Aorta (tissue), 5 donors: ENCODE data around the gene RAD51D. TPM values are rescaled to one million over a fixed set of nuclear protein-coding genes. Genes with fewer than 3 reads are reported as not detected.

Source experiments
- ATAC-seq: fragments of 200-7000 bp; cut with Tn5 transposase; one replicate; pipeline ENCODE4 v1.9.1; 2022; ENCODE audit warnings: moderate library complexity; ENCODE audit not compliant: low FRiP score
- DNase-seq, 2 donors: peaks; one replicate each; pipeline ENCODE4 v3.0.0-alpha.2; 2020
- H3K27ac ChIP-seq, 2 donors: one replicate each; pipeline ENCODE4 v1.5.1; 2013; ENCODE audit warnings: low read length in 2 of 2, mild to moderate bottlenecking in 2 of 2, moderate library complexity in 2 of 2, control low read depth in 1 of 2, inconsistent platforms in 1 of 2, low read depth in 1 of 2
- H3K27me3 ChIP-seq, 2 donors: one replicate each; pipeline ENCODE4 v1.6.1; 2013; ENCODE audit warnings: control low read depth in 1 of 2, low read length in 1 of 2, mild to moderate bottlenecking in 1 of 2, moderate library complexity in 1 of 2; ENCODE audit not compliant: insufficient read depth in 2 of 2, control insufficient read depth in 1 of 2
- H3K36me3 ChIP-seq, 2 donors: one replicate each; pipeline ENCODE4 v1.6.1; 2013; ENCODE audit warnings: control low read depth in 1 of 2, low read length in 1 of 2, mild to moderate bottlenecking in 1 of 2; ENCODE audit not compliant: insufficient read depth in 2 of 2, control insufficient read depth in 1 of 2
- H3K4me1 ChIP-seq, 2 donors: one replicate each; pipeline ENCODE4 v1.6.1; 2013; ENCODE audit warnings: low read length in 2 of 2, control low read depth in 1 of 2, mild to moderate bottlenecking in 1 of 2, moderate library complexity in 1 of 2; ENCODE audit not compliant: insufficient read depth in 2 of 2, control insufficient read depth in 1 of 2
- H3K4me3 ChIP-seq, 2 donors: one replicate each; pipeline ENCODE4 v1.5.1; 2013; ENCODE audit warnings: low read length in 2 of 2, control low read depth in 1 of 2, mild to moderate bottlenecking in 1 of 2
- H3K9me3 ChIP-seq: one replicate; pipeline ENCODE4 v1.6.1; 2013; ENCODE audit warnings: mild to moderate bottlenecking, low read length; ENCODE audit not compliant: control insufficient read depth
- WGBS, 2 donors: extraction: QIAGEN DNeasy Blood & Tissue Kit; methylation state at CpG; one replicate each; pipeline ENCODE4 v1.1.7; 2013; 5-methylcytosine and 5-hydroxymethylcytosine counted together
- intact Hi-C, 2 donors: fragments of 100-400 bp; cut with DNase I; formaldehyde crosslinking; loops; one replicate each; pipeline versions ENCODE4 v1.14.2 to v1.15.0; 2022
- polyA plus RNA-seq, 2 donors: library from polyadenylated mRNA; stranded (reverse); fragments of 200-250 nt; gene quantifications; one replicate each; pipeline ENCODE4 v1.2.3, GENCODE V29; 2013
- total RNA-seq, 2 donors: library from RNA; stranded (reverse); fragmentation: NEBNext Ultra II Directional; extraction: Animal tissue kit (Norgen Biotek cat#: 25700); gene quantifications; one replicate each; pipeline ENCODE4 v1.2.1, GENCODE V29; 2021
- donor health status: healthy with polysubstance abuse.
- donor health status: Bipolar disorder and iron deficiency.
- donor health status: DM: no; HTN: no; CAD: no.
- donor health status: DM: no; HTN: no; CAD: no.
- donor health status: DM: yes; HTN: yes; CAD: no.

RAD51D gene
- total and polyA plus RNA-seq, 4 donors: 3.6 to 17.3 (median 12.5) TPM

- no peak within 1 kb of the TSS for H3K4me3 ChIP-seq
- no peak for DNase-seq
These were observed 27.8 kb upstream of the RAD51D start, which contains the start of gene UNC45B for GRCh38 chr17:35147375-35147905. Gene UNC45B (plus strand): TSS chr17:35147817. CDS start chr17:35148264, 447 bp downstream.

DNA sequence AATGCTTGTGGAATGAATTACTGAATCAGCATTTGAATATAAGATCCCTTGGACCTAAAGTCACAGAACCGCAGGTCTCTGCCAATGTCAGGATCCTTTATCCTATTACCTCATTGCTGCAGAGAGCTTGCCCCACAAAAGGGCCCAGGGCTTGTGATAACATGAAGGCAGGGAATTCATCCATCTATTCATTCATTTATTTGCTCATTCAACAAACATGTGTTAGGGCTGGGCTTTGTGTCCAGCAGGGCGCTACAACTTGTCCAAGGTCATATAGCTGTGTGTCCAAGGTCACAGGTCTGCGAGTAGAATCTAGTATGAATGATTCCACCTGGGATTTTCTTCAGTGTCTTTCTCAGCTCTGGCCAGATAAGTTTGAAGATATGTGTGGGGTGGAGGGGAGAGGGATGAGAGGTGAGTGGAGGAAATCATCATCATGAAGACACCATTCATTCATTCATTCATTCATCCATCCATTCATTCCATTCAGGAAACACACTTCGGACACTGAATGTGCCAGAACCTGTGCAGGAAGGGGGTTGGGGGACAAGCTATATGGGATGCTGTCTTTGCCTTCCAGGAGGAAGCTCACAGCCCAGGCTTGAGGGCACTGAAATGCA is 26.7 kb upstream of the RAD51D start:
- WGBS, 2 donors: 74 to 75% methylated on average over 4 of the region's 4 CpGs
- ATAC-seq (no peak), DNase-seq (no peak)
- Histone ChIP-seq H3K4me3 (no peak overlapping the region), H3K36me3 (no peaks in the 10 kb centered on the region), H3K27ac (no peak overlapping the region), H3K9me3 (no peaks in the 10 kb centered on the region), H3K27me3 (no peaks in the 10 kb centered on the region), H3K4me1 (no peaks in the 10 kb centered on the region)
- intact Hi-C loops: no loop called here

More at GRCh38 chr17:35147375-35147905, 27.8 kb upstream of the RAD51D start, which contains the start of gene UNC45B:
- Histone ChIP-seq H3K36me3 (no peaks in the 10 kb centered on the region), H3K4me1 (no peaks in the 10 kb centered on the region), H3K27me3 (no peaks in the 10 kb centered on the region), H3K9me3 (no peaks in the 10 kb centered on the region), H3K27ac (no peak within 1 kb of the TSS)
- no peak for ATAC-seq
- intact Hi-C loops: no loop called here
- 45 to 47% methylated on average over 4 of the region's 4 CpGs for WGBS, 2 donors

DNA sequence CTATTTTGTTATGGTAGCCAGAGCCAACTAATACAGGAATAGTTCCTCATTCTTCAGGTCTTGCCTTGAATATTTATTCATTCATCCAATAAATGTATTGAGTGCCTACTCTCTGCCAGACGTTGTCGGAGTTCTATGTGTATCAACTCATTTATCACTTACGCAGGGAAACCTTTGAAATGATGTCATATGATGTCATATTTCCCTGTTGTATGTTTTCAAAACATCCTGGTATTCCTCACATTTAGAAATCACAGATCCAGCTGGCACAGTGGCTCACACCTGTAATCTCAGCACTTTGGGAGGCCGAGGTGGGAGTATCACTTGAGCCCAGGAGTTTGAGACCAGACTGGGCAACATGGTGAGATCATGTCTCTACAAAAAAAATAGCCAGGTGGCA is 25.2 kb upstream of the RAD51D start:
- no peaks in the 10 kb centered on the region for H3K4me1 ChIP-seq
- H3K9me3 ChIP-seq: no peaks in the 10 kb centered on the region
- no peak overlapping the region for H3K27ac ChIP-seq
- ATAC-seq (no peak), DNase-seq (no peak)
- no peaks in the 10 kb centered on the region for H3K36me3 ChIP-seq
- 53 to 62% methylated on average over 4 of the region's 4 CpGs for WGBS, 2 donors
- H3K4me3 ChIP-seq: no peak overlapping the region
- no peaks in the 10 kb centered on the region for H3K27me3 ChIP-seq
- intact Hi-C loops: no loop called here

DNA sequence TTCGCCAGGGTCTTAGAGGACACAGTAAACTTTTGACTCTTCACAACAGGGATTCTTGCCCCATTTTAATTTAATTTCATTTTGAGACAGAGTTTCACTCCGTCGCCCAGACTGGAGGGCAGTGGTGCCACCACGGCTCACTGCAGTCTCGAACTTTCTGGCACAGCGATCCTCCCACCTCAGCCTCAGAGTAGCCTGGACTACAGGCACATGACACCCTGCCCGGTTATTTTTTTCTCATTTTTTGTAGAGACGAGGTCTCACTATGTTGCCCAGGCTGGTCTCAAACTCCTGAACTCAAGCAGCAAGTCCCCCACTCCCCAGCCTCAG is 22.8 kb upstream of the RAD51D start:
- 52 to 58% methylated on average over 8 of the region's 8 CpGs for WGBS, 2 donors
- Histone ChIP-seq H3K4me1 (no peaks in the 10 kb centered on the region), H3K4me3 (no peak overlapping the region), H3K9me3 (no peaks in the 10 kb centered on the region), H3K27ac (no peak overlapping the region), H3K27me3 (no peaks in the 10 kb centered on the region), H3K36me3 (no peaks in the 10 kb centered on the region)
- intact Hi-C loops: no loop called here
- ATAC-seq (no peak), DNase-seq (no peak)

GRCh38 chr17:35141681-35142466 is 22.2 kb upstream of the RAD51D start, which contains the start of gene NLE1:
Gene NLE1 (minus strand): TSS chr17:35142303. CDS start chr17:35142275, 28 bp downstream.
- H3K27ac ChIP-seq: no peak within 1 kb of the TSS
- 1% methylated on average over 57 to 65 of the region's 65 CpGs for WGBS, 2 donors

DNA sequence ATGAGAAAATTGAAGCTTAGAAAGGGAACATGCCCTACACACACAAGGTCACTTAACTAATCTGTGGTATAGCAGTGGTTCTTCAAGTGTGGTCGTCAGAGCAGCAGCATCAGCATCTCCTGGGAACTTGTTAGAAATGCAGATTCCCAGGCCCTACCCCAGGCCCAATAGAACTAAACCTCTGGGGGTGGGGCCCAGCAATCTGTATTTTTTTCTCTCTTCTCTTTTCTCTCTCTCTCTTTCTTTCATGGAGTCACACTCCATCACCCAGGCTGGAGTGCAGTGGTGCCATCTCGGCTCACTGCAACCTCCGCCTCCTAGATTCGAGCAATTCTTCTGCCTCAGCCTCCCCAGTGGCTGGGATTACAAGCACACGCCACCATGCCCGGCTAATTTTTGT is 18.6 kb upstream of the RAD51D start:
- H3K4me1 ChIP-seq: no peaks in the 10 kb centered on the region
- H3K36me3 ChIP-seq: peaks cover 0 to 9% of the 10 kb centered on the region in 2 donors
- intact Hi-C loops: no loop called here
- no peak overlapping the region for H3K27ac ChIP-seq
- DNase-seq (peak in 1 of 2 donors; percentile 3), ATAC-seq (no peak)
- 92 to 95% methylated on average over 6 of the region's 6 CpGs for WGBS, 2 donors
- no peak overlapping the region for H3K4me3 ChIP-seq
- H3K9me3 ChIP-seq: no peaks in the 10 kb centered on the region
- no peaks in the 10 kb centered on the region for H3K27me3 ChIP-seq

More at GRCh38 chr17:35141681-35142466, 22.2 kb upstream of the RAD51D start, which contains the start of gene NLE1:
- intact Hi-C loops: no loop called here
- no peaks in the 10 kb centered on the region for H3K4me1 ChIP-seq
- DNase-seq (peak; percentile 87 to 95), ATAC-seq (peak; percentile 97)
- H3K36me3 ChIP-seq: peaks cover 0 to 5% of the 10 kb centered on the region in 2 donors
- no peaks in the 10 kb centered on the region for H3K9me3 ChIP-seq
- peak within 1 kb of the TSS; percentile 66 to 82 for H3K4me3 ChIP-seq
- H3K27me3 ChIP-seq: no peaks in the 10 kb centered on the region

GRCh38 chr17:35135322-35135721 is 15.7 kb upstream of the RAD51D start:
- Histone ChIP-seq H3K9me3 (no peaks in the 10 kb centered on the region), H3K27ac (no peak overlapping the region), H3K4me1 (no peaks in the 10 kb centered on the region), H3K27me3 (no peaks in the 10 kb centered on the region), H3K36me3 (peaks cover 0 to 18% of the 10 kb centered on the region in 2 donors), H3K4me3 (no peak overlapping the region)
- intact Hi-C loops: no loop called here
- peak in 1 of 2 donors; percentile 28 for DNase-seq
- no peak for ATAC-seq
- WGBS, 2 donors: 89 to 94% methylated on average over 6 of the region's 6 CpGs

- Histone ChIP-seq H3K4me3 (no peak overlapping the region), H3K4me1 (no peaks in the 10 kb centered on the region), H3K27me3 (no peaks in the 10 kb centered on the region), H3K27ac (no peak overlapping the region), H3K9me3 (no peaks in the 10 kb centered on the region), H3K36me3 (peaks cover 0 to 18% of the 10 kb centered on the region in 2 donors)
- ATAC-seq: no peak
- no peak for DNase-seq
- 92 to 95% methylated on average over 22 of the region's 22 CpGs for WGBS, 2 donors
- intact Hi-C loops: no loop called here
These were observed 13.3 kb upstream of the RAD51D start for GRCh38 chr17:35132816-35133550.
